ENCODE data around the gene SETD6.

SETD6 gene

DNA sequence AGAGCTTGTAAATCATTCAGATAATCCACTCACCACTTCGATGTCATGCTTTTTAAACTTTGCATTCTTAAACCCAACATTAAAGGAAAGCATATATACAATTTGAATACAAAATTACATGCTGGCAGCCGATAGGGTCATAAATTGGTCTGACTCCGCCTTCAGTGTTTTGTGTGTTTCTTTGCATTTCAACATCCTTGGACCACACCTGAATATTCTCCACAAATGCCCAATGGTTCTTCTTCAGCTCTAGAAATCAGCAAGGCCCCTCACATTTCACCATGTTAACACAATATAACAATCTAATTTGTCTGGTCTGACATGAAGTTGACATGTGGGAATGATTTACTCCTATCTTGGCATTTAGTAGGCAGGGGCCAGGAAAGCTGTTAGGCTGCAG, 17.1 kb downstream of the SETD6 start:
- TF ChIP-seq, protein P1, sequence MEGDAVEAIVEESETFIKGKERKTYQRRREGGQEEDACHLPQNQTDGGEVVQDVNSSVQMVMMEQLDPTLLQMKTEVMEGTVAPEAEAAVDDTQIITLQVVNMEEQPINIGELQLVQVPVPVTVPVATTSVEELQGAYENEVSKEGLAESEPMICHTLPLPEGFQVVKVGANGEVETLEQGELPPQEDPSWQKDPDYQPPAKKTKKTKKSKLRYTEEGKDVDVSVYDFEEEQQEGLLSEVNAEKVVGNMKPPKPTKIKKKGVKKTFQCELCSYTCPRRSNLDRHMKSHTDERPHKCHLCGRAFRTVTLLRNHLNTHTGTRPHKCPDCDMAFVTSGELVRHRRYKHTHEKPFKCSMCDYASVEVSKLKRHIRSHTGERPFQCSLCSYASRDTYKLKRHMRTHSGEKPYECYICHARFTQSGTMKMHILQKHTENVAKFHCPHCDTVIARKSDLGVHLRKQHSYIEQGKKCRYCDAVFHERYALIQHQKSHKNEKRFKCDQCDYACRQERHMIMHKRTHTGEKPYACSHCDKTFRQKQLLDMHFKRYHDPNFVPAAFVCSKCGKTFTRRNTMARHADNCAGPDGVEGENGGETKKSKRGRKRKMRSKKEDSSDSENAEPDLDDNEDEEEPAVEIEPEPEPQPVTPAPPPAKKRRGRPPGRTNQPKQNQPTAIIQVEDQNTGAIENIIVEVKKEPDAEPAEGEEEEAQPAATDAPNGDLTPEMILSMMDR (IDR thresholded peaks at IDR 0.05; ENCODE audit: insufficient read depth, missing control alignments): no peak
- FAIRE-seq (no peak), DNase-seq (ENCODE audit: insufficient read length, low spot score) (no peak)

DNA sequence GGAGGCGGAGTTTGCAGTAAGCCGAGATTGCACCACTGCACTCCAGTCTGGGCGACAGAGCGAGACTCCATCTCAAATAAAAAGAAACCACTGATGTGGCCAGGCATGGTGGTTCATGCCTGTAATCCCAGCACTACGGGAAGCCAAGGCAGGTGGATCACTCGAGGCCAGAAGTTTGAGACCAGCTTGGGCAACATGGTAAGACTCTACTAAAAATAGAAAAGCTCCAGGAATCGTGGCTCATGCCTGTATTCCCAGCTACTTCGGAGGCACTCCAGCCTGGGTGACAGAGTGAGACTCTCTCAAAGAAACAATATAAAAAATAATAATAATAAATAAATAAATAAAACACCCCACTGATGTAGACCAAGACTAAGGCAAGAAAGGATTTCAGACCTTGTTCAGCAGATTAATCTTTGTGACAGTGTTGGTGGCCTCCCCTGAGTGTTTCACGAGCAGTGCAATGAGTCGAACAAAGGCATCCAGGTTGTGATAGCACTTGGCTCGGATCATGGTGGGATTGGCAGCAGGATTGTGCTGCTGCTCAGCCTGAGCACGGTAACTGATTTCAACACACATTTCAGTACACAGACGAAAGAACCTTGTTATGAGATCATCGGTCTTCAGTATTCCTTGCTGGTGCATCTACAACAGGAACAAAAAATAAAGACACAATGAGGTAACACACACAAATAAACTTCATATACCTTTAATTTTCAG, 18.6 kb downstream of the SETD6 start:
- TF ChIP-seq, protein P1 (IDR thresholded peaks at IDR 0.05; ENCODE audit: insufficient read depth, missing control alignments): no peak
- no peak for DNase-seq (ENCODE audit: insufficient read length, low spot score)
- FAIRE-seq: no peak

DNA sequence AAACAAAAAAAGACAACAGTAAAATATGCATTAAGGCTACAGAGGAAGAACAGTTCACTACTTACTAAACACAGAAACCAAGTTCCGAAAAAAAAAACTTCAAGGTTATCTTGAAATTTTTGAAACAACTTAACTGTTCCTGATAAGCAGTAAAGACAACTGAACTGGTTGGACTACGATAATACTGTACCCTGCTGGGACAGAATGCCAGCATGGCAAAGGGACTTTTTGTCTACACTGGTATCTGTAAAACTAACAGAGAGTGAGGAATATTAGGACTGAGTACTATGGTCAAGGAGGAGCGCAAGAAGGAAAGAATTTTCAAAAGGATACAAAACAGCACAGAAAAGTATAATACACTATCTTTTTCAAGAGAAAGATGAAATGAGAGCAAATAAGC, 19.8 kb downstream of the SETD6 start:
- DNase-seq (ENCODE audit: insufficient read length, low spot score) (no peak), FAIRE-seq (no peak)
- TF ChIP-seq, protein P1 (IDR thresholded peaks at IDR 0.05; ENCODE audit: insufficient read depth, missing control alignments): no peak

DNA sequence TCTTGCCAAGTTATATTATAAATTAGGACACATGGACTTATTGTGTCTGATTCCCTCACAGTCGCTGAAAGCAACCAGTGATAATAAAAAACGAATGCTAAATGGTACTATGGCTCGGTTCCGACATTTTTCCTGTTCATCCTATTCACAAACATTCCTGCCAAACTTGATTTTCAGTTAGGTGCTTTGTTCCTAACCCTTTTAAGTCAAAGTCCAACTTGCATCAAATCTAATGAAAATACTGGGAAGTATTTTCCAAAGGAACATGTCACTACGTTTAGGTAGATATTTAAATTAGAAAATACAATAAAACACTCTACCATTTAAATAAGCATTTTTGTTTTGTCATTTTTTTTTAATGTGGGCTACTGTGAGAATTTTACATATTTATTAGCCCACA, 21.0 kb downstream of the SETD6 start:
- FAIRE-seq: no peak

DNA sequence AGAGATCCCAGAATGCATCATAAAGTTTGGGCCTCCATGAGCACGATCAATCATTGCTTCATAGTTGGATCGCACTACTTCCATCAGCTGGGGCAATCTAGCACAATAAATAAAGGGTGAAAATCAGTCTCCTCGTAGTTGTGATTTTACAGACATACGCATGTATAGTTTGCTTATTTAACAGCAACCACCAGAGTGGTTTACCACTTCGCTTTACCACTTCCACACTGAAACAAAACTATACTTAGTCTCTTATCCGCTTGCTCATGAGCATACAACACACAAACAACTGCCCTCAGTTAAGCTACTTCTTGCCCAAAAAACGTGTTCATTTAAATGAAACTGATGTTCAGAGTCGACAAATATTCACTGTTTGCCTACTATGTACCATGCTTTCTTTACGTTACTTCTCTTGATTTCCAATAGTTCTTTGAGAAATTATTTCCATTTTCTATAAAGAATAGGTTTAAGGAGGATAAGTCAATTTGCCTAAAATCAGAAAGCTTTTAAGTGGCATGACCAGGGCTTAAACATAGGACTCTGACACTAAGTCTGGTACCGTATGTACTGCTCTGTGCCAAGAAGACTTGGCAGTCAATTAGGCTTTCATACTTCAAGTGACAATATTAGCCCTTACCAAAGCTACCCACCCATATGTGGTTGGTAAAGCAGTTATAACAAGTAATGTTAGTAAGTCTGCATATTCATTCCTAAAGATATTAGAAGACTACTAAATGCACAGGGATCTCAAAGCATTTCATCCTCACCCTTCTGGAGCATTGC, 22.0 kb downstream of the SETD6 start:
- DNase-seq (ENCODE audit: insufficient read length, low spot score) (no peak), FAIRE-seq (no peak)
- TF ChIP-seq, protein P1 (IDR thresholded peaks at IDR 0.05; ENCODE audit: insufficient read depth, missing control alignments): no peak

More for the DNA sequence above, 21.0 kb downstream of the SETD6 start:
- no peak for DNase-seq (ENCODE audit: insufficient read length, low spot score)
- TF ChIP-seq, protein P1 (IDR thresholded peaks at IDR 0.05; ENCODE audit: insufficient read depth, missing control alignments): no peak

DNA sequence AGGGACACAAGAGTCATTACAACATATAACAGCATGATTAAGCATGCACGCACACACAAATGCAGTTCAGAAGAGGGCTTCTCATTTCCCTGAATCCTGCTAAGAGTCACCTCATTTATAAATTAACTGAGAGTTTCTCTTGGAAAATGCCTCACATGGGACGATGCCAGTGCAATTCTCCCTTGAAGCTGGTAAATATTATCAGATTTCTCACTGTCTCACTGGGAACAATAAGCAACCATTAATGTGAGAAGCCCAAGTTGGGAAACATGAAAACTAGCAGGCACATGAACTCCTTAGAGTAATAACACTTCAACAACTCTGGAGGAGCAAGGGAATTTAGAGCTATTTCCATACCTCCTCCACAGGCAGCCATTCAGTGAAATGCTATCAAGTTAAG, 26.4 kb downstream of the SETD6 start:
- TF ChIP-seq, protein P1 (IDR thresholded peaks at IDR 0.05; ENCODE audit: insufficient read depth, missing control alignments): no peak
- no peak for FAIRE-seq
- no peak for DNase-seq (ENCODE audit: insufficient read length, low spot score)

DNA sequence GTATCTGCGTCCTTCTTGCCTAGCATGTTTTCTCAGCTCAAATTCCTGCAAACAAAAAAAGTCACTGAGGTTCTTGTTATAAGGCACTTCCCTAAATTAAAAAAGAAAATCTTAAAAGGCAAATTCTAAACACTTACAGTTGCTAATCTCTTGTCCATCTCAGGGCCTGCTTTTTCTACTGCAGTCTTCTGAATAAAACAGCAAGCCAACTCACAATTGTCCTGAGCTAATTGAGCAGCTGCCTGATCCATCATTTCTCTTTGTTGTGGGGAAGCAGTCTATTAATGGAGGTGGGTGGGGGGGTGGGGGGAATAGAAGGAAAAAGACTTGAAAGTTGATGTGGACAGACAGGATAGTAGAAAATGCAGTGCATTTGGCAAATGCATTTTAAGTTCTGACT, 27.0 kb downstream of the SETD6 start:
- no peak for DNase-seq (ENCODE audit: insufficient read length, low spot score)
- no peak for FAIRE-seq
- TF ChIP-seq, protein P1 (IDR thresholded peaks at IDR 0.05; ENCODE audit: insufficient read depth, missing control alignments): no peak

All from D721Med (cell line).